Hematopoietic multipotent progenitor cell treated with erythropoietin and hydrocortisone succinate and interleukin-3 and kit ligand, for 6 days (in vitro differentiated cells): ENCODE results near the gene GGACT.
"Not testable (repeated sequence)": the region's sequence is repeated elsewhere in the genome, so short reads cannot be mapped to it uniquely, and the experiment has no call there.

Experiments
- DNase-seq: peaks from one replicate; pipeline ENCODE4 v3.0.0-alpha.2; 2015

Gene GGACT

GRCh38 chr13:100526318-100527000 lies 62.1 kb downstream of the GGACT start:
- no peak for DNase-seq

GRCh38 chr13:100525453-100526317 lies 62.9 kb downstream of the GGACT start:
- no peak for DNase-seq

DNA sequence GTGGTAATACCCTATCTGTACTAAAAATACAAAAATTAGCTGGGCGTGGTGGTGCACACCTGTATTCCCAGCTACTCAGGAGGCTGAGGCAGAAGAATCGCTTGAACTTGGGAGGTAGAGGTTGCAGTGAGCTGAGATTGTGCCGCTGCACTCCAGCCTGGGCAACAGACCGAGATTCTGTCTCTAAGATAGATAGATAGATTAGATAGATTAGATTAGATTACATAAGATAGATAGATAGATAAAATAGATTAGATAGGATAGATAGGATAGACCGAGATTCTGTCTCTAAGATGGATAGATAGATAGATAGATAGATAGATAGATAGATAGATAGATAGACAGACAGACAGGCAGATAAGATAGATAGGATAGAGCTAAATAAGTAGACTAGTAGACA lies 63.9 kb downstream of the GGACT start:
- not testable (repeated sequence) for DNase-seq

DNA sequence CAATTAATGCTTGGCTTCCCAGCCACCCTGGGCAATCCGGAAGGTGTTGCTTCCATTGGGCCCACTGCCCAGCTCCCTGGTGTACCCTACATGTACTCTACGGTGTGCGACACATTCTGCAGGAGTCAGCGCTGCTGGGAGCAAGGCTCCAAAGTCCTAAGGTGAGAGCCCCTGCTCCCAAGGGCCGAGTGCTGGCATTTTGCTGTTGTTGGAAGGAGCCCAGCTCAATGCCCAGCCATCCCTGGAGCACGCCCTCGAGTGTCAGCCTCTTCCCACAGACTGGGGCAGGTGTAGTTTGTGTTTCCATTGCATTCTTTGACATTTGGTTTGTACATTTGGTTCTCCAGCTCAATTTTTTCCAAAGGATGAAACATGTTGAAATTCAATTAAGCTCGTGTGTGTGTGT lies 64.6 kb downstream of the GGACT start:
- no peak for DNase-seq

- no peak for DNase-seq
Observed at GRCh38 chr13:100523411-100523810, 65.2 kb downstream of the GGACT start.

GRCh38 chr13:100522618-100523309 lies 65.8 kb downstream of the GGACT start:
- no peak for DNase-seq

GRCh38 chr13:100521851-100522617 lies 66.6 kb downstream of the GGACT start:
- no peak for DNase-seq

DNA sequence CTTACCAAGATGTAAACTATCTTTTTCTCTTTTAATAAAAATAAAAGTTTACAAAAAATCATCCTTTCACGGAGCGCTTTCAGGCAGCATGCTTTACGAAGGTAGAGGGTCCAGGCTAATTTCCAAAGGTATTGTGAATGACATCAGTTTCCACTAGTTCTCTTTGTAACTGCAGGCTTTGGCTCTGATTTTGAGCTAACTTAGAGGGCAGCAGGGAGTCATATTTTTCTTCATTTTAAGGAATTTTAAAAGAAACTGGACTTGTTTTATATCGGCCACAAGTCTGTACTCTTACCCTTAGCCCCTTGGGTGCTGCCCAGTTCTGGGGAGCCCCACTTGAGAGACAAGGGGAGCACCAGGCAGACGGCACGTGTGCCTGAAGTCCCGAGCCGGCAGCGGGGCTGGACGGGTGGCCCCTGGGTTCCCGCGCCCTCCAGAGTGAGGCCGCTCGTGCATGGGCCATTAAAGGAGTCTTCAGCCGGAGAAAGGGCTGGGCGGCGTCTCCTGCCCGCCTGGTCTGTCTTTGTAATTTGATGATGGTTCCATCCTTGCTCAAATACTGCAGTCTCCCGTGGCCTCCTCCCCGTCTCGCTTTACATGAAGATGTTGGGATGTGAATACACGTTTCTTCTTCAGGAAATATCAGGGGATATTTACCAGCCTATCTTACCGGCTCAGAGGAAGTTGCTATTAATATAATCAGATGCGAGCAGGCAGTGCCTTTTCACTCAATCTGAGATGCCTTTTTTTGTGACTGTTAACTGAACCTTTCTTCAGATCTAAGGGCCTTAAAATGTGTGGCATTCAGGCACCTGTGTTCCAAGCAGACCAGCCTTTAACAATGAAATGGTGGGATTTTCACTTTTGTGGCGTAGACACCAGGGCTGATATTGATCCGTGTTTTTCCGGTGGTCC lies 67.4 kb downstream of the GGACT start:
- no peak for DNase-seq

DNA sequence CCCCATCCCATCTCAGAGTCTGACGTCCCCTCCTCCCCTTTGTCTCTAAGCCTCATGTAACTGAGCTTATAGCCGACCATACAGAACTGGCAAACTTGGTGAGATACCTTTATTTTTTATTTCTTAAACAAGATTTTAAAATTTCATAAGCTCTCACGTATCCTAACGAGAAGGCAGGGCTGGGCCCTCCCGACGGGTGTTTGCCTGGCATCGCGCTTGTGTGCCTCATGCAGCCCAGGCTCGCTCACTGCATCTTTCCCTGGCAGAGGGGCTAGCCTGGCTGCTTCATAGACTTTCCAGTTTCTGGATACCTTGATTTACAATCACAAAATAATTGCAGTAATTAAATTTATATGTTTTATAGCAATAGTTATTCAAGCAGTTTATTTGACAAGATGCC lies 69.0 kb downstream of the GGACT start:
- no peak for DNase-seq

DNA sequence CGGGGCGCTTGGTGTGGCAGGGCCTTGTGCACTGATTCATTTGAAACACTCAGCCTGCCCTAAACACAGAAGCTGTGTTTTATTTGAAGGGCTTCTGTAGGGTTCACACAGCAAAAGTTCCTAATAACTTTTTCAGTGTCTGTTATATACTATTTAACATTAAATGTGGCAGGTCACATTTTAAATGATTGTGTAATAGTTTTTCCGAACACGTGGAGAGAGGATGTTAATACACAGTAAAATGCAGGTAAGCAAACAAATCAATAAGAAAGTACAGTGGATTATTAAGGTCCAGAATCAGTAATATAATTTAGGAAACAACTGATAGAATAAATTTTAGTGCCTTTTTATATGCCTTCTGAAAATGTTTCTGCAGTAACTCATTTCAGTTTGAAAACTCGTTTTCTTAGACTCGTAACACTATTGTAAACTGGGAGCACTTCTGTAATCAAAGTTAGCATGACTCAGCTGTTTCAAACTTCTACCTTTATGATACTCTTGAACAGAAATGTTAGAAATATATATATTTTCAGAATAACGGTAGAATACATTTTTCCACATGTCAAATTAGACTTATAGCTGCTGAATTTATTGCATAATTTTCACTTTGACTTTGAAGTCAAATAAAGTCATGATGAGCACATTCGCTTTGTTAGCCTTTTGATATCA lies 70.1 kb downstream of the GGACT start:
- DNase-seq, result no peak

- DNase-seq, result no peak
Observed at GRCh38 chr13:100517728-100518127, 70.9 kb downstream of the GGACT start.

DNA sequence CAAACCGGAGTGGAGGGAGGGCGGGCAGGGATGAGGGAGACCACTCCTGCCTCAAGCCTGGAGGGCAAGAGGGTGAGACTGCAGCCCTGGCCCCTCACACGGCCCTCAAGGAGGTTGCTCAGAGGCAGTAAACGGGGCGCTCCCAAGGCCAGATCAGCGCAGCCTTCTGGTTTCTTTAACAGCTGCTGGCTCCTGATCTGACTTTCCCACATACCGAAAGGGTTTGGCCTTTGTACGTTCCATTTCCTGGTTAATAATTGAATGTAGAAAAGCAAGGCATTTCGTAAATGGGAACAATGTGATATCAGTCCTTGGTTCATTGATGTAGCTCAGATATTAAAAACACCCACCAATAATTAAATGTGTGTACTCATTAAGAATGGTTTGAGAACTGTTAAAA lies 71.5 kb downstream of the GGACT start:
- no peak for DNase-seq

DNA sequence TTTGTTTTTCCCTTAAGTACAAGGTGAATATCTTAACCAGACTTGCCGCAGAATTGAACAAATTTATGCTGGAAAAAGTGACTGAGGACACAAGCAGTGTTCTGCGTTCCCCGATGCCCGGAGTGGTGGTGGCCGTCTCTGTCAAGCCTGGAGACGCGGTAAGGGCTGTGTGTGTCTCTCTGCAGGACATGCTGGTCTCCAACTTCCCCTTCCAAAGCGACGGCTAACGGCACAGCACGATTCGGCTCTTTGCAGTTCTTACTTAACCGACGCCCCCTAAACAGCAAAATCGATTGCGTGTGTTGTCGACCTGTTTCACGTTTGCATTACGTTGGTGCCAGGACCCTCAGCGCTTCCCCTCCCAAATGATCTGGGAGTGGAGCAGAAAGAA lies 73.2 kb downstream of the GGACT start:
- DNase-seq, result no peak

DNA sequence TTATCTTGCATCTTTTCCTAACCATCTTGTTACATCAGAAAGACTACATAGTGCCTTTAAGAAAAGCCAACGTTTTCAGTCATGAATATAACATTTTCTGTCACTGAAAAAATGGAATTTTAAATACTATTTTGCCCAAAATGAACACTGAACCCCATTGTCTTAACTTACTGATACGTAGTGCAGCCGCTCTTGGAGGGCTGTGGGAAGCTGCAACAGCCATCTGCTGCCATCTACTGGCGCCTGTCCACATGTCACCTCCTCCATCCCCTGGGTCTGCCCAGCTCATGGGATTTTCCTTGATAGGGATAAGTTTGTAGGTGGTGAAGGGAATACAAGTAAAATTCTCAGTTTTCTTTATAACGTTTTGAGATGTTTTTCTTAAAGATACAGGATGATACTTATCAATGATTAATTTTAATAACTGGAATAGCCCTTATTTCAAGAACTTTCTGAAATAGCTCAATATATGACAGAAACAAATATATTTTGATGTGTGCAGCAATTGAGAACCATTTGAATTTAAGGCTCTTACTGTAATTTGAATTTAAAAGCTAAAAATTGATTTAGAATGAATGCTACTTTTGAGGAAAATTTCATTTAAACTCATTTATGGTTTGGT lies 73.7 kb downstream of the GGACT start:
- peak; percentile 84 for DNase-seq

DNA sequence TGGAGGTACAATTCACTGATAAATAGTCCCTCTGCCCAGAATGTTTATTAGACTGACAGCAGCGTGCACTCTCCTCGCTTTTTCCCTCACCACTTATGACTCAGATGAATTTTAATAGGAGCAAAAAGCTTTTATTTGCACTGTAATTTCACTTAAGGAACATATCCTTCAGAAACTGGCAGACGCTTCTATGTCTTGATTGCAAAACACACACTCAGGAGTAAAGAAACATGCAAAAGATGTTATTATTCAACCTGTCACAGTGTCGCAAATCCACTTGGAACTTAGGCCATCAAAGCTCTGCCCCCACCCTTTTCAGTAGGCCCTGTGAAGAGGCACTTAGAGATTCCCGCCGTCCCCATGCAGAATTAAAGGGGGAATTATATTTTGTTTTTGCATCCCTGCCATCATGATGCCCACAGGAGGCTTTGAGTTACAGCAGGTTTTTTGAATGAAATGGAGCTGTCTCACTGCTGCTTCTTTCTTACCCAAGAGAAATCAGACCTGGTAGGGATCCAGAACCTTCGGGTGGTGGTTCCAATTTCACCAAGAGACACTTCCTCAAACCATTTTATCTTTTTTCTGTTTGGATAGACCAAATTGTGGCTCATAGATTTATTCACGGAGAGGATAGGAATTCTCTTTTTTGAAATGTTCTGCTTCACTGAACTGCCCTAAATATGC lies 74.5 kb downstream of the GGACT start:
- no peak for DNase-seq

GRCh38 chr13:100513171-100513570 lies 75.4 kb downstream of the GGACT start:
- DNase-seq, result no peak

DNA sequence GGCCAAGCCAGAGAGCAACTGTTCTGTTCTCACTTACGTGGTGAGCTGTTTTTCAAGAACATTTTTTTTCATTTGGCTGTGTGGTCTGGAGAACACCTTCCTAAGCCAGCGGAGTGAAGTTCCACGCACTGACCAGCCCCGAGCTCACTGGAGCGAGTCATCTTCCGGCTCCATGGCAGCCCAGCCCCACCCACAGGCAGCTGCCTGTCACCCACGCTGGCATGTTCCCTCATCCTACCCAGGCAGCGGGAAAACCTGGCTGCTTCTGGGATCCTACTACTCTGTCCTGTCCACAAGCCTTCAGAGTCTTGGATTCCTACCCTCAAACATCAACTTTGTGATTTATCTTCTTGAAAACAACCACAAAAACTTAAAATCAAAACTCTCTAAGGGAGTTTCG lies 76.2 kb downstream of the GGACT start:
- DNase-seq, result no peak

DNA sequence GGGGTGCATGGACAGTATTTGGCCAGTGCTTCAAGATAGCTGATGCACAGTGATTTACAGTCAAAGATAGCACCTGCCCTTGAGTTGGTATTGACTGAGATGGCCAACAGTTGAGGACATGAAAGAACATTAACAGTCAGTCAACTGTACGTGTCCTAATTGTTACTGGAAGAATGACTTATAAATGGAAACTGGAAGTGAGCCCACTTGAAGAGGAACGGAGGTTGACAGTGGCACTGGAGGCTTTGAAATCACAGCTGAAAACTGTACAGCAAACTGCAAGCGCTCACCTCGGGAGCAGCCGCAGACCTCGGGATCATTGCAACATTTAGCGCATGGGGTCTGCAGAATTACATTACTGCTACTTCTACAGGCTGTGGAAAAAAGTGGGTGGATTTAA lies 77.1 kb downstream of the GGACT start:
- DNase-seq, result no peak

DNA sequence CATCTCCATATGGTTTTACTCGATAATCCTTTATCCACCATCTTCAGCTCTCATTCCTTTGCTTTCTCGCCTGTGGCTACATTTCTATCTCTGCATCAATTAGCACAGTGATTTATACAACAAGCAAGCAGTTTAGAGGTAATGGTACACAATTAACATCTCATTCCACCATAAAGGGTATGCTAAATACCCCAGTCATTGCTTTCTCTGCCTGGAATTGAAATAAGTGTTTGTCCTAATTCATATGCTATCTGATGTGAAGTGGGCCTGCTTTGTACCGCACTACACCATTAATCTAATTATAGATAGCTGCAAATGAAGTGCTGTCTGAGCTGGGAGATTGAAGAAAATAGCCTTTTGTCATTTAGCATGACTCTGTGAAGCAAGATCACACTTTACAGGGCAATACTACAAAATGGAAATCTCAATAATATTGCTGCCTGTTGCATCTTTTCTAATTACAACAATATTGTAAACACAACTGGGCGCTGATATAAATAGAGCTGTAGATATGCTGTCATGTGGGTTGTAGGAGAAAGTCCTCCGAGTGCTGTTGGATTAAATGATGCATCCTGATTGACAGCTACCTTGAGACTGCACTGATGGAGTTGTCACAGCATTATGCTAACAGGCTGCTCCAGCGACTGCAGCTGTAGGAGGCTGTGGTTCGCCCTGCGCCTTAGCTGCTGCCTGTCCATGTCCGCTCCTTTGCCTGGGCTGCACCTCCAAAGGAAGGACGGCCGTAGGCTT lies 78.2 kb downstream of the GGACT start:
- no peak for DNase-seq

GRCh38 chr13:100508996-100509395 lies 79.6 kb downstream of the GGACT start:
- no peak for DNase-seq
